ENCODE data around the gene RNF138.
"Not testable (repeated sequence)": the region's sequence is repeated elsewhere in the genome, so short reads cannot be mapped to it uniquely, and the experiment has no call there.

Gene RNF138

GRCh38 chr18:32091724-32092421 is at the start of gene RNF138:
Gene RNF138, plus strand, starts transcription at chr18:32091874. Its CDS starts 903 bp downstream, at chr18:32092777.
- DNase-seq (ENCODE audit: low spot score), result peak; percentile 78

- no peak for DNase-seq (ENCODE audit: low spot score)
These were observed 49.3 kb upstream of the RNF138 start for GRCh38 chr18:32042337-32042736.

GRCh38 chr18:32048507-32049091 is 43.1 kb upstream of the RNF138 start:
- no peak for DNase-seq (ENCODE audit: low spot score)

- no peak for DNase-seq (ENCODE audit: low spot score)
These were observed 42.1 kb upstream of the RNF138 start for GRCh38 chr18:32049393-32050171.

GRCh38 chr18:32056613-32057358 is 34.9 kb upstream of the RNF138 start:
- DNase-seq (ENCODE audit: low spot score), result no peak

- no peak for DNase-seq (ENCODE audit: low spot score)
These were observed 34.0 kb upstream of the RNF138 start for GRCh38 chr18:32057624-32058165.

- DNase-seq (ENCODE audit: low spot score), result no peak
These were observed 31.6 kb upstream of the RNF138 start for GRCh38 chr18:32060026-32060425.

GRCh38 chr18:32067375-32068167 is 24.1 kb upstream of the RNF138 start:
- DNase-seq (ENCODE audit: low spot score), result no peak

GRCh38 chr18:32072321-32072720 is 19.4 kb upstream of the RNF138 start:
- DNase-seq (ENCODE audit: low spot score), result peak; percentile 5

GRCh38 chr18:32074206-32074605 is 17.5 kb upstream of the RNF138 start:
- DNase-seq (ENCODE audit: low spot score), result no peak

GRCh38 chr18:32078845-32079244 is 12.8 kb upstream of the RNF138 start:
- no peak for DNase-seq (ENCODE audit: low spot score)

GRCh38 chr18:32081881-32082280 is 9.8 kb upstream of the RNF138 start:
- DNase-seq (ENCODE audit: low spot score), result no peak

- DNase-seq (ENCODE audit: low spot score), result no peak
These were observed 7.9 kb upstream of the RNF138 start for GRCh38 chr18:32083781-32084180.

GRCh38 chr18:32086881-32087280 is 4.8 kb upstream of the RNF138 start:
- no peak for DNase-seq (ENCODE audit: low spot score)

- DNase-seq (ENCODE audit: low spot score), result not testable (repeated sequence)
These were observed 843 bp upstream of the RNF138 start for GRCh38 chr18:32090831-32091230.

- no peak for DNase-seq (ENCODE audit: low spot score)
These were observed 350 bp upstream of the RNF138 start for GRCh38 chr18:32091325-32091723.

- peak; percentile 88 for DNase-seq (ENCODE audit: low spot score)
These were observed 888 bp downstream of the RNF138 start for GRCh38 chr18:32092422-32093101.

GRCh38 chr18:32093102-32093511 is 1.4 kb downstream of the RNF138 start:
- peak; percentile 18 for DNase-seq (ENCODE audit: low spot score)

- peak; percentile 0 for DNase-seq (ENCODE audit: low spot score)
These were observed 1.8 kb downstream of the RNF138 start for GRCh38 chr18:32093523-32093922.

- no peak for DNase-seq (ENCODE audit: low spot score)
These were observed 3.7 kb downstream of the RNF138 start for GRCh38 chr18:32095192-32095899.

Measured in SW480 (cell line).